ENCODE results near the gene ABLIM2.

- TF ChIP-seq, protein P1, sequence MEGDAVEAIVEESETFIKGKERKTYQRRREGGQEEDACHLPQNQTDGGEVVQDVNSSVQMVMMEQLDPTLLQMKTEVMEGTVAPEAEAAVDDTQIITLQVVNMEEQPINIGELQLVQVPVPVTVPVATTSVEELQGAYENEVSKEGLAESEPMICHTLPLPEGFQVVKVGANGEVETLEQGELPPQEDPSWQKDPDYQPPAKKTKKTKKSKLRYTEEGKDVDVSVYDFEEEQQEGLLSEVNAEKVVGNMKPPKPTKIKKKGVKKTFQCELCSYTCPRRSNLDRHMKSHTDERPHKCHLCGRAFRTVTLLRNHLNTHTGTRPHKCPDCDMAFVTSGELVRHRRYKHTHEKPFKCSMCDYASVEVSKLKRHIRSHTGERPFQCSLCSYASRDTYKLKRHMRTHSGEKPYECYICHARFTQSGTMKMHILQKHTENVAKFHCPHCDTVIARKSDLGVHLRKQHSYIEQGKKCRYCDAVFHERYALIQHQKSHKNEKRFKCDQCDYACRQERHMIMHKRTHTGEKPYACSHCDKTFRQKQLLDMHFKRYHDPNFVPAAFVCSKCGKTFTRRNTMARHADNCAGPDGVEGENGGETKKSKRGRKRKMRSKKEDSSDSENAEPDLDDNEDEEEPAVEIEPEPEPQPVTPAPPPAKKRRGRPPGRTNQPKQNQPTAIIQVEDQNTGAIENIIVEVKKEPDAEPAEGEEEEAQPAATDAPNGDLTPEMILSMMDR (IDR thresholded peaks at IDR 0.05) = no peak
- no peak for TF ChIP-seq POLR2A (IDR thresholded peaks at IDR 0.05)
Observed at GRCh38 chr4:8185295-8185694, 26.7 kb upstream of the ABLIM2 start.
